ENCODE measurements around the gene PRDM16.
"Not testable (repeated sequence)": the region's sequence is repeated elsewhere in the genome, so short reads cannot be mapped to it uniquely, and the experiment has no call there.

The PRDM16 gene

GRCh38 chr1:3082571-3083516 is 13.8 kb downstream of the PRDM16 start:
- no peak for DNase-seq

- DNase-seq = no peak
Observed at GRCh38 chr1:3084154-3084553, 15.2 kb downstream of the PRDM16 start.

- no peak for DNase-seq
Observed at GRCh38 chr1:3084726-3085125, 15.7 kb downstream of the PRDM16 start.

- DNase-seq = no peak
Observed at GRCh38 chr1:3085721-3086120, 16.7 kb downstream of the PRDM16 start.

- DNase-seq = no peak
Observed at GRCh38 chr1:3086272-3086974, 17.4 kb downstream of the PRDM16 start.

GRCh38 chr1:3087049-3087448 is 18.0 kb downstream of the PRDM16 start:
- no peak for DNase-seq

GRCh38 chr1:3087946-3088668 is 19.1 kb downstream of the PRDM16 start:
- DNase-seq = not testable (repeated sequence)

- no peak for DNase-seq
Observed at GRCh38 chr1:3089490-3089889, 20.5 kb downstream of the PRDM16 start.

- DNase-seq = no peak
Observed at GRCh38 chr1:3091334-3091733, 22.3 kb downstream of the PRDM16 start.

- no peak for DNase-seq
Observed at GRCh38 chr1:3092530-3092929, 23.5 kb downstream of the PRDM16 start.

- DNase-seq = no peak
Observed at GRCh38 chr1:3093898-3094626, 25.1 kb downstream of the PRDM16 start.

GRCh38 chr1:3094863-3095780 is 26.1 kb downstream of the PRDM16 start:
- DNase-seq = no peak

GRCh38 chr1:3096345-3096744 is 27.3 kb downstream of the PRDM16 start:
- DNase-seq = no peak

GRCh38 chr1:3097231-3097630 is 28.2 kb downstream of the PRDM16 start:
- no peak for DNase-seq

- no peak for DNase-seq
Observed at GRCh38 chr1:3097861-3098260, 28.9 kb downstream of the PRDM16 start.

- DNase-seq = no peak
Observed at GRCh38 chr1:3099861-3100260, 30.9 kb downstream of the PRDM16 start.

- DNase-seq = no peak
Observed at GRCh38 chr1:3101124-3101939, 32.3 kb downstream of the PRDM16 start.

- DNase-seq = no peak
Observed at GRCh38 chr1:3102641-3103040, 33.6 kb downstream of the PRDM16 start.

- DNase-seq = no peak
Observed at GRCh38 chr1:3103967-3104677, 35.1 kb downstream of the PRDM16 start.

Data from fibroblast of skin of scalp (primary cell).